Measurements from ENCODE around the gene SCYL1.

The SCYL1 gene

DNA sequence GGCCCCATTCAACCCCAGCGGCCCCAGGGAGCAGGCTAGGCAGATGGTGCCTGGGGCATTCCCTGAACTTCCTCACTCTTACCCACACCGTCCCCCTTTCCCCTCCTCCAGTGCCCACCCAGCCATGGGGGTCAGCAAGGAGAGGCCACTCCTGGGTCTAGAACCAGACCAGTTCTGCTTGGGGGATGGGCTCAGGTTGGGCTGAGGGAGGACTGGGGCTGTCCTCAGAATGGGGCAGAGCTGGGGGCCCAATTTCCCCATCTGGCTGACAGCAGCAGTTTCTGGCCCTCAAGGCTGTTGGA lies 12.4 kb downstream of the SCYL1 start:
- no peak for DNase-seq (ENCODE audit: low read depth)

DNA sequence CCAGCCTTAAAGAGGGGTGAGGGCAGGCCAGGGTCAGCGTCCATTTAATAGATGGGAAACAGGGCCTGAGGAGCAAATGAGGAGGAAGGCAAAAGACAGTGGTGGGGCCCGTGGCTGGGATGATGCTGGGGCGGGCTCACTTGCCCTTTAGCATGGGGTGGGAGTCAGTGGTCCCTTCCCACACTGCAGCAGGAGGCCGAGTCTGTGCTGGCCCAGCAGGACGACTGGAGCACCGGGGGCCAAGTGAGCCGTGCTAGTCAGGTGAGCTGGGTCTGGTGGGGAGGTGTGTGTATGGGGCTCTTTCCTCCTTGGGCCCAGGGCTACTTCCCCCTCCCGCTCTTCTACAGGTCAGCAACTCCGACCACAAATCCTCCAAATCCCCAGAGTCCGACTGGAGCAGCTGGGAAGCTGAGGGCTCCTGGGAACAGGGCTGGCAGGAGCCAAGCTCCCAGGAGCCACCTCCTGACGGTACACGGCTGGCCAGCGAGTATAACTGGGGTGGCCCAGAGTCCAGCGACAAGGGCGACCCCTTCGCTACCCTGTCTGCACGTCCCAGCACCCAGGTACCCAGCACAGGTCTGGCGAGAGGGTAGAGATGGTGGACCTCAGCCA lies 12.8 kb downstream of the SCYL1 start:
- no peak for DNase-seq (ENCODE audit: low read depth)

- no peak for DNase-seq (ENCODE audit: low read depth)
These were observed 13.5 kb downstream of the SCYL1 start for GRCh38 chr11:65538232-65538914.

DNA sequence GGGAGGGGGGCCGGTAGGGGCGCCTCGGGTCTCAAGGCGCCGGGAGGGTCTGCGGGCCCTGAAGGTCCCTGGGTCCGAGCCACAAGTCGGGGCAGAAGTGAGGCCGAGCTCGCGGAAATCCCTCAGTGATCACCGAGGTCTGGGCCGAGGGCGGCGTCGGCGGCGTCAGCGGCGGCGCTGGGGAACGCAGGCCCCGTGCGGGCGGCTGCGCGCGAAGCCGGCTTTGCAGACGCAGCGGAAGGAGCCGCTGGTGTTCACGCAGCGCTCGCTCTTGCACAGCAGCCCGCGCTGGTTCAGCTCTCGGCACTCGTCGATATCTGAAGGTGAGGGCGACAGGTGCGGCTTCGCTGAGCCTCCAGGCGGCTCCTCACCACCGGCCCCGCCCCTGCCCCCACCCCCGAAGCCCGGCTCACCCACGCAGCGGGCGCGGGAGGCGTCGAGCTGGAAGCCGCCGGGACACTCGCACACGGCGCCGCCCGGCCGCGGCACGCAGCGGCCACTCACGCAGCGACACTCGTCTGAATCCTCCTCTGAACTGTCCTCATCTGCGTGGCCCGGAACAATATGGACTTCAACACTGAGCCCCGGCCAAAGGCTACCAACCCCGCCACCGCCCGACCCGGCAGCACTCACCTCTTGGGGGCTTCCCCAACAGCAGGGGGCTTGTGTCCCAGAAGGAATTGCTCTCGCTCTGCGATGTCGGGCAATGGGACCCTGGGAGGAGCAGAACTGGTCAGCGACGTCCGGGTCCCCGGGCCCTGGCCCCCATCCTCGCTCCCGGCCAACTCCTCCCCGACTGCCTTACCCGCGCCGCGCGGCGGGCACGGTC lies 14.2 kb downstream of the SCYL1 start:
- no peak for DNase-seq (ENCODE audit: low read depth)

DNA sequence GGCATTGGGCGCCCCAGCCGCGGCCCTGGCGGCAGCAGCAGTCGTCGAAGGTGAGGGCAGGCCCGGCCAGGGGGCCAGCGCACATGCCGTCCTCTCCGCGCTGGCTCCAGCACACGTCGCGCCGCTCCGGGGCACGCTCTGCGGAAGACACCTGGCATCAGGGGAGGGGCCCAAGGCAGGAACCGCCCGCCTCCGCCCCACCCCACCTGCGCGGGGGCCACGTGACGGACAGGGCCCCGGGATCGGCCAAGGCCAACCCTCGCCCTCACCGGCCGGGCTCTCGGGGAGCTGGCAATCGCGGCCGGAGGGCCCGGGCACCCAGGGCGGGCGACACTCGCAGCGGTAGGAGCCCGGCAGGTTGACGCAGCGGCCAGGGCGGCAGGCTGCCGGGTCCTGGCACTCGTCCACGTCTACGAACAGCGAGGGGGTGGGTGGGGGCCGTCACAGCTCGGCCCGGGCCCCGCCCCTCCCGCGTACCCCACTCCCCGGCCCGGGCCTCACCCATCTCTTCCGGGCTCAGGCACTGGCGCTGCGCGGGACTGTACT lies 14.9 kb downstream of the SCYL1 start:
- no peak for DNase-seq (ENCODE audit: low read depth)

DNA sequence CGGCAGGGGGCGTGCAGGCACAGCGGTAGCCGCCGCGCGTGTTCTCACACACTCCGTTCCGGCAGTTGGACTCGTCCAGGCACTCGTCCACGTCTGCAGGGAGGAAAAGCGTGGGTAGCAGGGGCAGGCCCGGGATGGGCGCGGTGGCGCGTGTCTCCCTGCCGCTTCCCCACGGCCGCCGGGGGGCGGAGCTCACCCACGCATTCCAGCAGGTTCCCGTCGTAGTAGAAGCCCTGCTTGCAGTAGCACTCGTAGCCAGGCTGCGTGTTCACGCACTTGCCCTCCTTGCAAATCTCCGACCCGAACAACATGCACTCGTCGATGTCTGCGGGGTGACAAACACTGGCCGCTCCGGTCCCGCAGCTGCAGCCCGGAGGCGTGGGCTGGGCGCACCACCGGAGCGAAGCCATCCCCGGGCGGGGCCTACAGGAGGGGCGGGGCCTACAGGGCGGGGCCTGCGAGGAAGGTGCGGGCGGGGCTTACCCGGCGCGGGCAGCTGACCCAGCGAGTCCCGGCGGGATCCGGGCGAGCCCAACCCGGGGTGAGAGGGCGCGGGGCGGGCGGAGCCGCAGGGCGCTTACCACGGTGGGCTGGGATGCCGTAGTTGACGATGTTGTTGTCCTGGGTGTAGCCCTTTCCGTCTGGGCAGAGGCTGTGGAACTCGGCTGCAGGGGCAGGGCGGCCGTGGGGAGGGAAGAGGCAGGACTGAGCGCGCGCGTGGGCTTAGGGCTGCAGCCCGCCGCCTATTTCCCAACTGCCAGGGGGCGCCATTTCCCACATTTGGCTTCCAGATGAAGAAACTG lies 15.6 kb downstream of the SCYL1 start:
- peak; percentile 78 for DNase-seq (ENCODE audit: low read depth)

GRCh38 chr11:65541093-65541982 lies 16.5 kb downstream of the SCYL1 start:
- DNase-seq (ENCODE audit: low read depth), result no peak

GRCh38 chr11:65542738-65543390 lies 18.0 kb downstream of the SCYL1 start:
- no peak for DNase-seq (ENCODE audit: low read depth)

- DNase-seq (ENCODE audit: low read depth), result no peak
These were observed 21.0 kb downstream of the SCYL1 start for GRCh38 chr11:65545853-65546216.

GRCh38 chr11:65546217-65546958 lies 21.5 kb downstream of the SCYL1 start:
- peak; percentile 95 for DNase-seq (ENCODE audit: low read depth)

GRCh38 chr11:65547446-65548125 lies 22.7 kb downstream of the SCYL1 start:
- DNase-seq (ENCODE audit: low read depth), result no peak

GRCh38 chr11:65548395-65548794 lies 23.5 kb downstream of the SCYL1 start:
- no peak for DNase-seq (ENCODE audit: low read depth)

DNA sequence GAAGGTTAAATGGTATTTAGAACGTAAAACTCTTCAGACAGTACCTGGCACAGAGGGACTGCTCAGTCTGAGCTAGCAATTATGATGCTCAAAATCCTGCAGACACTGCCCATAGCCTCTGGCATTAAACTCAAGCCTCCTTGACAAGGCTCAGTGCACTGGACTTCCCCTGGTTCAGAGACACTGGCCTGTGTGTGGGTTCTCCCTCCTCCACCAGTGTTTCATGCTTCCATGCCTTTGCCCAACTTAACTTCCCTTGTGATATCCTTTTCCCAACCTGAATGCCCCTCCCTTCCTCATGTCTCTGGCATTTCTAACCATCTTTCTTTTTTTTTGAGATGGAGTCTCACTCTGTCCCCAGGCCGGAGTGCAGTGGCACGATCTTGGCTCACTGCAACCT lies 24.2 kb downstream of the SCYL1 start:
- no peak for DNase-seq (ENCODE audit: low read depth)

GRCh38 chr11:65551572-65552387 lies 26.9 kb downstream of the SCYL1 start:
- no peak for DNase-seq (ENCODE audit: low read depth)

DNA sequence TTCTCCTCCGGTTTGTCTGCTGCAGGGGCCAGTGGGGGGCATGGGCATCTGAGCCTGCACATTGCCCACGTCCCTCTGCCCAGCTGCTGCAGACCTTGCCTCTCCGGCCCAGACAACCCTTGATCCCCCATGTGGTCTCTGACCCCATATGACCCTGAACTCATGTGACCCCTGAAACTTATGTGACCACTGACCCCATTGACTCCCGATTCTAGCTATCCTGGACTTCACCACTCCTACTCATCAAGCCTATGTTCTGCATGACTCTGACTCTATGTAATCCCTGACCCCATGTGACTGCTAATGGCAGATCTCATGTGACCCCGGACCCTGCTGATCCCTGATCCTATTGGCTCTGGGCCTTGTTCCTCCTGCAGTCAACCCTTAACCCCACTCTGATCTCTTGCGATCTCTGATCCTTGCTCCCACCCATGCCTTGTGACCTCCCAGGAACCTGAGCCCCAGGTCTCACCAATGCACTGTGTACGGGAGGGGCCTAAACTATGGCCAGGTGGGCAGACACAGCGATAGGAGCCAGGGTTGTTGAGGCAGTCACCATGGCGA lies 27.6 kb downstream of the SCYL1 start:
- no peak for DNase-seq (ENCODE audit: low read depth)

DNA sequence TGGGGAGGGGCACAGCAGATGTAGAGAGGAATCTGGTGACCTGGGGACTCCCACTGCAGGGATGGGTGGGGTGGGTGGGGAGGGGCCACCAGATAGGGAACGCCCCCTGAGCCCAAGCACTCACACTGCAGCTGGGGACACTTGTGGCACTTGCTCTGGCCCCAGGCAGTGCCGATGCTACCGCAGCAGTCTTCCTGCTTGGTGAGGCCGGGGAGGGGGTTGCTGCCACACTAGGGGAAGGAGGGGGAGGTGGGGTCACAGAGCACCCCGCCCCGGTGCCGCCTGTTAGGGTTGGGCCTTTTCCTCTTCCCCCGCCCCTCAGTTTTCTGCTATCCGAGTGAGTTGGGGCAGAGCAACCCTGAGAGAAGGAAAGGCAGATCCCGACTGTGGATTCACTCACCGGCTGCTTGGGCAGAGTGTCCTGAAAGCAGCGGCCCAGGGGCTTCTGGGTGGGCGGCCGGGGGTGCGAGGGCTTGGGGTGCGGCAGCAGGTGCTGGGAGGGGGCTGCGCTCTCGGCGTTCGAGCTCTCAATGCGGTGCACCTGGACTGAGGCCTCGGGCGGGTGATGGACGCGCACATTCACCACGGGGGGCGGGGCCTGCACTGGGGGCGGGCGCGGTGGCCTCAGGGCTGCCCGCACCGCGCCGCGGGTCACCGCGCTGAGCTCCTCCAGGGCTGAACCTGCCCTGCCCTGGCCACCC lies 28.6 kb downstream of the SCYL1 start:
- DNase-seq (ENCODE audit: low read depth), result no peak

DNA sequence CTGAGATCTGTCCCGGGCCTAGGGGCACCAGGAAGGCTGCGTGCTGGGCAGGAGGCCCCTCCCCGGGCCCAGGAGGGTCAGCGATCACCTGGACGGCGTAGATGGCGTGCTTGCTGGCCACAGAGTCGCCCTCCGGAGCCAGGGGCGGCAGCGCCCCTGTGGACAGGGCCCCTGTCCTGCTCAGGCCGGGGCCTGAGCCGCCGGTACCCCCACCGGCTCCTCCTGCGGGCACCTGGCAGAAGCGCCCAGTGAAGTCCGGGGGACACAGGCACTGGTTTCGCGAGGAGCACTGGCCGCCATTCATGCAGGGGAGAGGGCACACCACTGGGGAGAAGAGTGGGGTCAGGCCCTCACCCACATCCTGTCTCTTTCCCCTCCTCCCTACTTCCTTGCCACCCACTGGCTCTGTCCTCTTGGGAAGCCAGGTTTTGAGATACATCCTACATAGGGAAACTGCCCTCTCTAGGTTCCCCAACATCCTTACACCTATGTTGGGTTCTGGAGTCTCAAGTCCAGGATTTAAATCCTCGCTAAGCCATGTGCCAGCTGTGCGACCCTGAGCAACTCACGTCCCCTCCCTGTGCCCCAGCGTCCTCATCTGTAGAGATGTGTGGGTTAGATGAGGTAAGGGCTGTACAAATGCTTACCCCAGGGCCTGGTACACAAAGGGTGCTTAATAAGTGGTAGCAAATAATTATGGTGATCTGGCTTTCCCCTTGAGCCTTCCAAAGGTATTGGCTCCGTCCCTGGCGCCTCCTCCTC lies 29.4 kb downstream of the SCYL1 start:
- no peak for DNase-seq (ENCODE audit: low read depth)

All from stimulated activated CD8-positive, alpha-beta memory T cell treated with anti-CD3 and anti-CD28 coated beads, Interleukin-7, amount 100 ng/mL, for 24 hours (primary cell).